ENCODE data around the gene MEIOC. TPM values are rescaled to one million over a fixed set of nuclear protein-coding genes. Genes with fewer than 3 reads are reported as not detected.
A peak's percentile ranks its signal among the peaks of the same experiment; 100 is the strongest.

Gene MEIOC
- polyA plus RNA-seq, 3 donors: 0.09 to 0.15 TPM; not detected in 1

GRCh38 chr17:44628243-44629188 is 27.8 kb upstream of the MEIOC start:
- no peak for TF ChIP-seq CTCF (IDR thresholded peaks at IDR 0.05)
- Histone ChIP-seq H3K4me3 (replicated peaks in 1 of 3; ENCODE audit: low read depth in 2 of 3, low read length in 3 of 3) (peak overlapping the region; percentile 10 to 68 (median 11)), H4K20me1 (ENCODE audit: insufficient read depth, low read length) (no peaks in the 10 kb centered on the region), H3K9me3 (replicated peaks in 1 of 2; ENCODE audit: control insufficient read depth in 1 of 2, insufficient read depth in 1 of 2, low read length in 2 of 2) (no peaks in the 10 kb centered on the region), H3K36me3 (replicated peaks in 1 of 2; ENCODE audit: control insufficient read depth in 1 of 2, insufficient read depth in 2 of 2, low read length in 2 of 2) (no peaks in the 10 kb centered on the region), H3K4me2 (replicated peaks; ENCODE audit: extremely low read depth, low read length, poor library complexity, severe bottlenecking) (peak overlapping the region; percentile 39), H3K27ac (ENCODE audit: low read depth in 1 of 2, low read length in 2 of 2) (peak overlapping the region; percentile 57 to 81), H2AFZ (ENCODE audit: insufficient read depth, low read depth, low read length, poor library complexity, severe bottlenecking) (peak overlapping the region; percentile 92), H3K4me1 (ENCODE audit: control insufficient read depth in 1 of 2, insufficient read depth in 2 of 2, low read length in 2 of 2) (peaks cover 13 to 15% of the 10 kb centered on the region in 2 donors), H3K27me3 (ENCODE audit: control insufficient read depth in 2 of 2, insufficient read depth in 2 of 2, low read length in 2 of 2) (no peaks in the 10 kb centered on the region), H3K9ac (ENCODE audit: insufficient read depth, low read length, poor library complexity, severe bottlenecking) (peak overlapping the region; percentile 71), H3K79me2 (ENCODE audit: insufficient read depth, low read length) (no peaks in the 10 kb centered on the region)
- H3K4me1 Mint-ChIP-seq: peaks cover 18% of the 10 kb centered on the region
- peak; percentile 31 to 60 (median 39) for DNase-seq
- WGBS (ENCODE audit: insufficient coverage): 72% methylated on average over 24 of the region's 34 CpGs
- H3K9me3 Mint-ChIP-seq: peaks cover 0 to 6% (median 0%) of the 10 kb centered on the region in 7 donors
- intact Hi-C loops (cut with micrococcal nuclease): no loop called here
- H3K27me3 Mint-ChIP-seq (ENCODE audit: low read depth in 3 of 3): peaks cover 0 to 6% (median under 1%) of the 10 kb centered on the region in 3 donors
- peak overlapping the region; percentile 84 to 98 (median 92) for H3K27ac Mint-ChIP-seq
- no peaks in the 10 kb centered on the region for H3K36me3 Mint-ChIP-seq
- H3K4me3 Mint-ChIP-seq: peak overlapping the region; percentile 72 to 87

DNA sequence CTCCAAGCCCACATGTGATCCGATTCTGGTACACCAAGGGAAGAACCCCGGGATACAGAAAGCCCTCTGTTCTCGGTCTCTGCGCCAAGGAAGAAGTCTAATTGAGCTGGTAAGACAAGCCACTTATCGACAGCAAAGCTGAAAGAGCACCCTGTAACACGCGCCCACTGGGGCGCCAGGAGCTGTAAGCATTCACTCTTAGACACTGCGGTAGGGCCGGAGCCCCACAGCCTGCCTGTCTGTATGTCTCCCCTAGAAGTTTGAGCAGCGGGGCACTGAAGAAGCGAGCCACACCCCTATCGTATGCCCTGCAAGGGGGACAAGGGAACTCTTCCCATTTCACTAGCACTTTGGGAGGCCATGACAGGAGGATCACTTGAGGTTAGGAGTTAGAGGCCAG is 27.0 kb upstream of the MEIOC start:
- Histone ChIP-seq H2AFZ (ENCODE audit: insufficient read depth, low read depth, low read length, poor library complexity, severe bottlenecking) (peak overlapping the region; percentile 92), H3K9me3 (replicated peaks in 1 of 2; ENCODE audit: control insufficient read depth in 1 of 2, insufficient read depth in 1 of 2, low read length in 2 of 2) (no peaks in the 10 kb centered on the region), H3K4me2 (replicated peaks; ENCODE audit: extremely low read depth, low read length, poor library complexity, severe bottlenecking) (peak overlapping the region; percentile 39), H3K27me3 (ENCODE audit: control insufficient read depth in 2 of 2, insufficient read depth in 2 of 2, low read length in 2 of 2) (no peaks in the 10 kb centered on the region), H3K79me2 (ENCODE audit: insufficient read depth, low read length) (no peaks in the 10 kb centered on the region), H3K36me3 (replicated peaks in 1 of 2; ENCODE audit: control insufficient read depth in 1 of 2, insufficient read depth in 2 of 2, low read length in 2 of 2) (no peaks in the 10 kb centered on the region), H4K20me1 (ENCODE audit: insufficient read depth, low read length) (no peaks in the 10 kb centered on the region), H3K27ac (ENCODE audit: low read depth in 1 of 2, low read length in 2 of 2) (no peak overlapping the region), H3K4me1 (ENCODE audit: control insufficient read depth in 1 of 2, insufficient read depth in 2 of 2, low read length in 2 of 2) (peaks cover 13 to 15% of the 10 kb centered on the region in 2 donors), H3K9ac (ENCODE audit: insufficient read depth, low read length, poor library complexity, severe bottlenecking) (no peak overlapping the region), H3K4me3 (replicated peaks in 1 of 3; ENCODE audit: low read depth in 2 of 3, low read length in 3 of 3) (peak overlapping the region in 1 of 3 experiments; percentile 68)
- intact Hi-C loops (cut with micrococcal nuclease): no loop called here
- Mint-ChIP-seq H3K4me1 (peaks cover 18% of the 10 kb centered on the region), H3K4me3 (no peak overlapping the region), H3K9me3 (peaks cover 0 to 6% (median 0%) of the 10 kb centered on the region in 7 donors), H3K36me3 (no peaks in the 10 kb centered on the region), H3K27ac (peak overlapping the region in 2 of 7 donors; percentile 26 to 65), H3K27me3 (ENCODE audit: low read depth in 3 of 3) (peaks cover 0 to 6% (median 1%) of the 10 kb centered on the region in 3 donors)
- TF ChIP-seq CTCF (IDR thresholded peaks at IDR 0.05): no peak
- no peak for DNase-seq
- WGBS (ENCODE audit: insufficient coverage): 92% methylated on average over 13 of the region's 13 CpGs
